ENCODE results near the gene CRTC3.
A peak's percentile ranks its signal among the peaks of the same experiment; 100 is the strongest.

The CRTC3 gene

DNA sequence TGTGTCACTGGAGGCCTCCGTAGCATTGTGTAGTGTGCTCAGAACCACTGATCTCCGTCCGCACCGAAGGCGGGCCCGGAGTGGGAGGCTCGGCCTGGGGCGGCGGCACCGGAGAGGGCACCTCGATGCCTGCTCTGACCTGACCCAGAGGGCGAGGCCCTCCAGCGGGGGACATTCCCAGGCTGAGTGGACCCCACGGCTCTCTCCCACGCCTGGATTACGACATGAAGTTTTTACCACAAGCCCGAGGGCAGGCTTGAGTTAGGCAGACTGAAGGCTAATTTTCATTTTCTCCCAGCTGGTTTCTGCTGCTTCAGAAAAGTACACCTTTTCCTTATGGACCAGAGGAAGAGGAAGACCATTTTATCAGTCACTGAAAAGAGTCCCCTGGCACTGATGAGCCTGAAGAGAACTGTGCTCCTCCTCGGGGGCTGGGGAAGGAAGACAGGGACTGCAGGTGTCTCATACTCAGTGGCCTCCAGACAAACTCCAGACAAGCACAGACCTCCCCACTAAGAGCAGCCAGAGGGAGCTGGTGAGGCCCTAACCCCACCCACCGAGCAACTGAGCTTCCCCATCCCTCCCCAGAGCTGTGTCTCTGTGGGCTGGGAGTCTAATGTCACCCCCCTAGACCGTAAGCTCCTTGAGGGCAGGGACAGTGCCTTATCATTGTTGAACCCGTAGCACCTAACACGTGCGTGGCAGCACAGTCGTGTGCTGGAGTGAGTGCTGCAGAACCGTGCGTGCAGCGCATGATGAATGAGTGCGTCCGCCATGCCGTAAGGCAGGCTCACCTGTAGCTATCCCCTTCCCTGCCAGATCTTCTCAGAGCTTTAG is 113.0 kb downstream of the CRTC3 start:
- Histone ChIP-seq H3K4me2 (0 out of 22 replicates have a peak overlapping the region, but pooled peaks of 1 of the 11 experiments have one; percentile 38), H3K4me3 (no peak overlapping the region), H4K20me1 (peaks cover 0 to 33% (median 10%) of the 10 kb centered on the region in 11 experiments; a peak in 7 of 22 replicates), H3K27ac (no peak overlapping the region), H3K27me3 (no peaks in the 10 kb centered on the region), H3K36me3 (peaks cover 44 to 66% (median 55%) of the 10 kb centered on the region in 11 experiments), H3K9me3 (replicated peaks in 1 of 11) (no peaks in the 10 kb centered on the region), H3K9ac (no peak overlapping the region), H3K4me1 (peaks cover 20 to 52% (median 26%) of the 10 kb centered on the region in 10 experiments)
- TF ChIP-seq Cebpa-rat (IDR thresholded peaks at IDR 0.05) = no peak

DNA sequence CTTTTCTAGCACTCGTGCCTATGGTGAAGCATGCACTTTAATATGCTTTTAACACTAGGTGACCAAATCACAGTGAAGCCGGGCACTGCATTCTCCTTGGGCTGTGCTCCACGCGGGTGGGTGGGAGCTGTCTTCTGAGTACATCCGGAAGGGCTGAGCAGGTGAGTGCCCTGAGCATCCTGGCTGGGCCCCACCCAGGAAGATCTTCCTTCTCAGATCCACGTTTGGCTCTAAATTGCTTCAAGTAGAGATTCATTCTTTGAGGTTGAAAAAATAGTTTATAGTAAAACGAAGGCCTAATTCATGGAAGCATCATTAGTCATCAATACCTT is 113.5 kb downstream of the CRTC3 start:
- H4K20me1 ChIP-seq = peaks cover 0 to 33% (median 10%) of the 10 kb centered on the region in 11 experiments; a peak in 7 of 22 replicates
- H3K27me3 ChIP-seq = no peaks in the 10 kb centered on the region
- no peak for TF ChIP-seq Cebpa-rat (IDR thresholded peaks at IDR 0.05)
- H3K4me3 ChIP-seq = no peak overlapping the region
- peaks cover 19 to 52% (median 27%) of the 10 kb centered on the region in 10 experiments for H3K4me1 ChIP-seq
- peak overlapping the region in 1 of 11 experiments; percentile 38; a peak in 1 of 22 replicates for H3K4me2 ChIP-seq
- no peak overlapping the region for H3K27ac ChIP-seq
- no peak overlapping the region; a peak in 1 of 22 replicates for H3K9ac ChIP-seq
- no peaks in the 10 kb centered on the region for H3K9me3 ChIP-seq (replicated peaks in 1 of 11)
- peaks cover 44 to 63% (median 53%) of the 10 kb centered on the region in 11 experiments for H3K36me3 ChIP-seq

DNA sequence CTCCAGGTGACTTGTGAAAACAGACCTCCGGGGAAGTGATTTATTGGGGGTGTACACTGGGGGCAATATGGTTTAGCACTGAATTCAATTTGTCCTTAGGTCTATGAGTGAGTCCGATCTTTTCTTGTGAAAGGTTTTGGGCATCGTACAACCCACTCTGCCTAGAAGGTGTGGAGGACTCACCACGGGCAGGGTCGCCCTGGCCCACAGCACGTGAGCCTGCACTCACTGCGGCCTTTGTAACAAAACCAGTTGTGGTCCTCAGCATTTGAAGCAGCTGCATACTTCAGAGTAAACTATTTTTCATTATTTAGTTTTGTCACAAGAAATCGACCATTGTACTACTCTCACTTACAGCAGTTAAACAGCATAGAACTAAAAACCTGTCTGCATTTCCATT is 114.8 kb downstream of the CRTC3 start:
- no peak overlapping the region for H3K4me2 ChIP-seq
- no peak for TF ChIP-seq Cebpa-rat (IDR thresholded peaks at IDR 0.05)
- H3K9ac ChIP-seq = no peak overlapping the region
- no peaks in the 10 kb centered on the region for H3K9me3 ChIP-seq (replicated peaks in 1 of 11)
- peaks cover 28 to 53% (median 34%) of the 10 kb centered on the region in 10 experiments for H3K4me1 ChIP-seq
- H4K20me1 ChIP-seq = peaks cover 0 to 33% (median 10%) of the 10 kb centered on the region in 11 experiments; a peak in 7 of 22 replicates
- H3K27me3 ChIP-seq = no peaks in the 10 kb centered on the region
- H3K4me3 ChIP-seq = no peak overlapping the region
- H3K27ac ChIP-seq = no peak overlapping the region
- H3K36me3 ChIP-seq = peaks cover 34 to 50% (median 44%) of the 10 kb centered on the region in 11 experiments

DNA sequence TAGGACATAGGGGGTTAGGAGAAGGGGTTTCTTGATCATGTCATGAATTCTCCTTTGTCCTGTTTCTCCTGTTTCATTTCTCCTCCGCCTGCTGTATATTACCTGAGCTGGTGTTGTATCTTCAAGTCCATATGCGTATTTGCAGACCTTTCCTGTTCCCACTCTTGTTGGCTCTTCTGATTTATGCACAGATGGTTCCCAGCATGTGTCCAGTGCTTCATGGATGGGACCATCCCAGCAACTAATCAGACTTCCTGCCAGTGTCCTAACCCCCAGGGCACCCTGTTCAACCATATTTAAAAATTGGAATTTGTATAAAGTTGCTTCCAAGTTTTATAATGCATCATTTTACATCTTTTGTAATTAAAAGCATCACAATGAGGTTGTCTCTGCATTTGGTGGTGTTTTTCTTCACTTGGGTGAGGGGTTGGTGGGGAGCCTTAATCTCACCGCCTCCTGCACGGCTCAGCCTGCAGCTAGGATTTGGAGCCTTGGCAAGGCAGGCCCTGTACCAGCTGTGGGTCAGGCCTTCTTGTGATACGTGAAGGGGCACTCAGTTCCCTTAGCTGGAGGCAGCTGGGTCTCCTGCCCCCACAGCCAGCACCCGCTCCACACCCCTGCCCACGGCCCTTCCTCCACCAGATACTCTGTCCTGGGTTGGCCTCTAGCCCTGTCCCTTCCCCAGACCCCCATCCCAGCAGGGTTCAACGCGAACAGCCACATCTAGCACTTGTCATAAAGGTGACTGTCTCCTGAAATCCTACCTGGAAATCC is 115.4 kb downstream of the CRTC3 start:
- Histone ChIP-seq H3K9ac (peak overlapping the region in 1 of 11 experiments; percentile 23; a peak in 2 of 22 replicates), H3K27ac (0 out of 22 replicates have a peak overlapping the region, but pooled peaks of 1 of the 11 experiments have one; percentile 16)
- TF ChIP-seq Cebpa-rat (IDR thresholded peaks at IDR 0.05) = no peak

DNA sequence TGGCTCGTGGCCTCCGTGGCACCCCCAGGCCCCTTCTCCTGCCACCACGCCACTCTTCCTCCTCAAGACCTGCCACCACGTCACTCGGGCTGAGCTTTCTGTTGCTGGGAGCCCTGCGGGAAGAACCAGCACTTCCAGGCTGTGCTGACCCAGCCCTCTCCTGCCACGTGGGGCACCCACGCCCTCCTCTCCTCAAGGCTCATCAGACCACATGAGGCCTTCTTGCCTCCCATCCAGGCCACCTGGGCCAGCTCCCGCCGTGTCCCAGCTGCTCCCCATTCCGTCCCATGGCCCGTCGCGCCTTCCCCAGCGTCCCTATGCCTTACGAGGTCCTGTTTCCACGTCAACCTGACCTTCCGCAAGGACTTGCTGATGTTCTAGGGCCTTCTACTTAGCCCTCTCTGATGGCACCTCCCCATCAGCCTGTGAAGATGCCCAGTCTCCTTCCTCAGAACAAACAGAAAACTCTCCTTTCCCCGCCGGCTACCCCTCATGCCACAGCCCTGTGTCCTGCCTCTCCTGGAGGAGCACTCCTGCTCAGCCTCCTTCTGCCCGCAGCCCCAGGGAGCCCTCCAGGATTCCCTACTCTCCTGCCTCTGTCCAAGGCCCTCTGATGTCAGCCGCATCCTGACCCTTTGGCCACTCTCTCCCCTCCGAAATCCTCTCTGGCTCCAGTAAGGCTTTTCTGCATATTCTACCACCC is 116.3 kb downstream of the CRTC3 start:
- no peak for TF ChIP-seq Cebpa-rat (IDR thresholded peaks at IDR 0.05)
- no peak overlapping the region for H3K4me2 ChIP-seq
- no peaks in the 10 kb centered on the region for H3K27me3 ChIP-seq
- H3K9ac ChIP-seq = no peak overlapping the region
- no peak overlapping the region for H3K4me3 ChIP-seq
- H4K20me1 ChIP-seq = peaks cover 0 to 31% (median 10%) of the 10 kb centered on the region in 11 experiments; a peak in 7 of 22 replicates
- no peaks in the 10 kb centered on the region for H3K9me3 ChIP-seq (replicated peaks in 1 of 11)
- H3K27ac ChIP-seq = peak overlapping the region in 2 of 11 experiments; percentile 17 to 29; a peak in 2 of 22 replicates
- H3K4me1 ChIP-seq = peaks cover 30 to 50% (median 33%) of the 10 kb centered on the region in 10 experiments
- H3K36me3 ChIP-seq = peaks cover 23 to 40% (median 34%) of the 10 kb centered on the region in 11 experiments

More for the DNA sequence above, 115.4 kb downstream of the CRTC3 start:
- peaks cover 0 to 33% (median 10%) of the 10 kb centered on the region in 11 experiments; a peak in 7 of 22 replicates for H4K20me1 ChIP-seq
- H3K9me3 ChIP-seq (replicated peaks in 1 of 11) = no peaks in the 10 kb centered on the region
- H3K36me3 ChIP-seq = peaks cover 31 to 49% (median 42%) of the 10 kb centered on the region in 11 experiments
- peaks cover 31 to 53% (median 36%) of the 10 kb centered on the region in 10 experiments for H3K4me1 ChIP-seq
- no peaks in the 10 kb centered on the region for H3K27me3 ChIP-seq
- H3K4me3 ChIP-seq = no peak overlapping the region
- no peak overlapping the region for H3K4me2 ChIP-seq

DNA sequence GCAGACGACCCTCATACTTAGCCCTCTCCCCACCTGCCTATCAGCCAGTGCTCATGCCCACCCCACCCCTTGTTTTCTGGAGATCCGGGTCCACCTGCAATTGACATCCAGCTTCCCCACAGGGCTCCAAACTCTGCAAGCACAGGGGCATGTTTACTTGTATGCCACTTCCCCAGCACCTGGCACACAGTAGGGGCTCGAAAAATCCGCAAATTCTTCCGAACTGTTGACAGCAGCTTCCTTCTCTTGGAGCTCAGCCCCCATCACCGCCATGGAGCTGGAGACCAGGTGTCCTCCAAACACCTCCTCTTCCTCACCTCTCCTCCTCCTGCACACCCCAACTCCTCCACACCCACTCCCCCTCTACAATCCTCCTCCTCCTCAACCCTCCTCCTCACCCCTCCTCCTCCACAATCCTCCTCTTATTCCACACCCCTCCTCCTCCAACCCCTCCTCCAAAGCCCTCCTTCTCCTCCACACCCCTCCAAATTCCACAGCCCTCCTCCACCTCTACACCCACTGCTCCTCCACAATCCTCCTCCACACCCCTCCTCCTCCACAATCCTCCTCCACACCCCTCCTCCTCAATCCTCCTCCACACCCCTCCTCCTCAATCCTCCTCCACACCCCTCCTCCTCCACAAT is 117.1 kb downstream of the CRTC3 start:
- Histone ChIP-seq H3K27ac (no peak overlapping the region), H3K9me3 (replicated peaks in 1 of 11) (peaks cover 0 to 6% (median 0%) of the 10 kb centered on the region in 11 experiments; a peak in 2 of 22 replicates), H3K4me3 (no peak overlapping the region), H3K9ac (no peak overlapping the region), H3K4me1 (peaks cover 30 to 51% (median 33%) of the 10 kb centered on the region in 10 experiments), H3K4me2 (no peak overlapping the region), H3K36me3 (peaks cover 16 to 32% (median 27%) of the 10 kb centered on the region in 11 experiments), H3K27me3 (no peaks in the 10 kb centered on the region), H4K20me1 (peaks cover 0 to 31% (median 10%) of the 10 kb centered on the region in 11 experiments; a peak in 7 of 22 replicates)
- TF ChIP-seq Cebpa-rat (IDR thresholded peaks at IDR 0.05) = no peak

DNA sequence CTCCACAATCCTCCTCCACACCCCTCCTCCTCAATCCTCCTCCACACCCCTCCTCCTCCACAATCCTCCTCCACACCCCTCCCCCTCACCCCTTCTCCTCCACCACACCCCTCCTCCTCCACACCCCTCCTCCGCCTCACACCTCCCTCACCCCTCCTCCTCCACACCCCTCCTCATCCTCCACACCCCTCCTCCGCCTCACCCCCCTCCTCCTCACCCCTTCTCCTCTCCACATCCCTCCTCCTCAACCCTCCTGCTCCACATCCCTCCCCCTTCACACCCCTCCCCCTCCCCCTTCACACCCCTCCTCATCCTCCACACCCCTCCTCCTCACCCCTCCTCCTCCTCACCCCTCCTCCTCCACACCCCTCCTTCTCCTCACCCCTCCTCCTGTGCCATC is 117.6 kb downstream of the CRTC3 start:
- peaks cover 0 to 29% (median 6%) of the 10 kb centered on the region in 11 experiments; a peak in 7 of 22 replicates for H4K20me1 ChIP-seq
- H3K27ac ChIP-seq = no peak overlapping the region
- no peak for TF ChIP-seq Cebpa-rat (IDR thresholded peaks at IDR 0.05)
- peaks cover 0 to 6% (median 0%) of the 10 kb centered on the region in 11 experiments; a peak in 2 of 22 replicates for H3K9me3 ChIP-seq (replicated peaks in 1 of 11)
- no peak overlapping the region for H3K9ac ChIP-seq
- peaks cover 10 to 27% (median 21%) of the 10 kb centered on the region in 11 experiments for H3K36me3 ChIP-seq
- H3K4me2 ChIP-seq = peak overlapping the region in 1 of 11 experiments; percentile 89; a peak in 1 of 22 replicates
- H3K4me3 ChIP-seq = no peak overlapping the region
- H3K4me1 ChIP-seq = peaks cover 30 to 51% (median 32%) of the 10 kb centered on the region in 10 experiments
- no peaks in the 10 kb centered on the region for H3K27me3 ChIP-seq

Measured in BLaER1 treated with 17β-estradiol and CSF1 and Interleukin-3, amounts not matched to agents 10 nM and 100 nM (cell line).